Measurements from ENCODE around the gene CDK5RAP3.

CDK5RAP3 gene

DNA sequence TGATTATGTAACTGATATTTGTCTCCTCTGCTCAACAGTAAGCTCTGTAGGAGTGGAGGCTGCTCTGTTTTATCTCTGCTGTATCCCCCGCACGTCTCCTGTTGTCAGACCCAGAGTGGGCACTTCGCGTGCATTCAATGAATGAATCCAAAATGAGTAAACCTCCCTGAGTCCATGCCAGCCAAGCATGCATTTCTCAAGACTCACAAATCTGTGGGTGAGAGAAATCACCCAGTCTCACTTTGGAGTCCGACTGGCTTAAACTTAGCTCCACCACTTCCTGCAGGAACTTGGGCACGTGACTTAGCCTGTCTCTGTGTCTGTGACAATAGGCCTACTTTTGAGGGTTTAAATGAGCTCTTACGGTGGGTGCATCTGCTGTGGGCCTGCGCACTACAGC is 25.8 kb upstream of the CDK5RAP3 start:
- TF ChIP-seq, protein P1, sequence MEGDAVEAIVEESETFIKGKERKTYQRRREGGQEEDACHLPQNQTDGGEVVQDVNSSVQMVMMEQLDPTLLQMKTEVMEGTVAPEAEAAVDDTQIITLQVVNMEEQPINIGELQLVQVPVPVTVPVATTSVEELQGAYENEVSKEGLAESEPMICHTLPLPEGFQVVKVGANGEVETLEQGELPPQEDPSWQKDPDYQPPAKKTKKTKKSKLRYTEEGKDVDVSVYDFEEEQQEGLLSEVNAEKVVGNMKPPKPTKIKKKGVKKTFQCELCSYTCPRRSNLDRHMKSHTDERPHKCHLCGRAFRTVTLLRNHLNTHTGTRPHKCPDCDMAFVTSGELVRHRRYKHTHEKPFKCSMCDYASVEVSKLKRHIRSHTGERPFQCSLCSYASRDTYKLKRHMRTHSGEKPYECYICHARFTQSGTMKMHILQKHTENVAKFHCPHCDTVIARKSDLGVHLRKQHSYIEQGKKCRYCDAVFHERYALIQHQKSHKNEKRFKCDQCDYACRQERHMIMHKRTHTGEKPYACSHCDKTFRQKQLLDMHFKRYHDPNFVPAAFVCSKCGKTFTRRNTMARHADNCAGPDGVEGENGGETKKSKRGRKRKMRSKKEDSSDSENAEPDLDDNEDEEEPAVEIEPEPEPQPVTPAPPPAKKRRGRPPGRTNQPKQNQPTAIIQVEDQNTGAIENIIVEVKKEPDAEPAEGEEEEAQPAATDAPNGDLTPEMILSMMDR (conservative IDR thresholded peaks at IDR 0.05) = no peak
- H3K27ac ChIP-seq = no peak overlapping the region

DNA sequence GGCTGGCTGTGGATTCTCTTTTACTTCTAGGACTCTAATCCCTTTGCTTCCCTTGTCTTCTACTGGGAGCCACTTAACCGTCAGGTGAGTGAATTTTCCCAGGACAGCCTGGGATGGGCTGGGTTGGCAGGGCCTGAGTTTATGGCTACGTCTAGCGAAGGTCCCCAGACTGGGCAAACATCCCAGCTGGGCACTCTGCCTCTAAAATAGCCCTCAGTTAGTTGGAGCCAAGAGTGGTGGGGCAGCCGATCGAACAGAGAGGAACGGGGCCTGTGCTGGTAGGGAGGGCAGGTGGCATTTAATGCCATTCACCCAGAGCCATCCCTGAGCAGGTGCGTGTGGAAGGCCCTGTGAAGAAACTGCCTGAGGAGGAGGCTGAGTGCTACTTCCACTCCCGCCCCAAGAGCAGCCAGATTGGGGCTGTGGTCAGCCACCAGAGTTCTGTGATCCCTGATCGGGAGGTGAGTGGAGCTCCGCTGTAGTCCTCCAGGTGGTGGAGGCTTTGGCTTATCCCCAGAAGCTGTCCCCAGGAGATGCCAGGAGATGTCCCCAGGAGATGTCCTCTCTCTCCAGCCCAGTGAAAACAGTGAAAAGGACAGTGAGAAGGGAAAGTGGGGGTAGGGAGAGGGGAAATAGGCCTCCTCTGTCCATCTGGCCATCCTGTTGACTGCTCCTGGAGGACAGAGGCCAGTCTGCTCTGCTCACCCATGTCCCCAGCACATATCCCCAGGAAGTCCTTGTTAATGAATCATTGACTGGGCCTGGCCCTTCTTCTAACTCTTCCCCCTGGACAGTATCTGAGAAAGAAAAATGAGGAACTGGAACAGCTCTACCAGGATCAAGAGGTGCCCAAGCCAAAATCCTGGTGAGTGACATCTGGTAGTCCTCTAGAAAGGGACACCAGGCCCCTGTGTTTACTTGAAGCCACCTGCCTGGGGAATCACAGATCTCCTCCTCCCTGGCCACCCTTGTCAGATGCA is 25.1 kb upstream of the CDK5RAP3 start:
- peak overlapping the region; percentile 91 for H3K27ac ChIP-seq
- TF ChIP-seq, protein P1 (conservative IDR thresholded peaks at IDR 0.05) = no peak

DNA sequence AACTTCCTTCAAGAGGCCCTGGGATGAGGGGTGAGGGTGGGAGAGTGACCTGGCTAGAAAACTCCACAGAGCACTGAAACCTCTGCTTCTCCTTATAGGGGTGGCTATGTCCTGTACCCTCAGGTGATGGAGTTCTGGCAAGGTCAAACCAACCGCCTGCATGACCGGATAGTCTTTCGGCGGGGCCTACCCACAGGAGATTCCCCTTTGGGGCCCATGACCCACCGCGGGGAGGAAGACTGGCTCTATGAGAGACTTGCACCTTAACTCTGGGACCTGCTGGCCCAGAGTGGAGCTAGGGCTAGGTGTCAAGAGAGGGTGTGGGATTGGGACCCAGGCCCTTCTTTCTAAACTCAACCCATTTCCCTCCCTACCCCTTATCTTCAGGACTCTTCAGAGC is 24.4 kb upstream of the CDK5RAP3 start:
- TF ChIP-seq, protein P1 (conservative IDR thresholded peaks at IDR 0.05) = no peak
- peak overlapping the region; percentile 91 for H3K27ac ChIP-seq

DNA sequence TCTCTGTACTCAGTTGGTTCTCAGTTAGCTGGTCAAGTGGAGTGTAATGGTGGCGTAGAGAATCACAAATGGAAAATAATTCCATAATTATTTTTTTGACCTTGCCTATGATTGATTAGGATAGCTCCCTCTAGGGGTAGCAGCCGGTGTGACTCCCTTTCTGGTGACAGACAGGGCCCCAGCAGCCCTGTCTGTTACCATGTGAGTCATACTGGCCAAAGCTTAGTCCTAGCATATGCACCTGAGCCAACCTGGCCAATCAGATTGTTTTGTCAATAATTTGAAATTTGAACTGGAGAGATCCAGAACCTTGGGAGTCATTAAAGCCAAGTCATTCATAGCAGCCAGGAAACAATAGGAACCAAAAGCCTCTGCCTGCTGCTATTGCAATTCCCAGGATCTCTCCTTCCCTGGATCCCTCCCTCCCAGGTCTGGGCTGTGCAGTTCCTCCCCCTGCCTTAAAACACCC is 23.9 kb upstream of the CDK5RAP3 start:
- TF ChIP-seq, protein P1 (conservative IDR thresholded peaks at IDR 0.05) = peak; percentile 92
- H3K27ac ChIP-seq = peak overlapping the region; percentile 91

DNA sequence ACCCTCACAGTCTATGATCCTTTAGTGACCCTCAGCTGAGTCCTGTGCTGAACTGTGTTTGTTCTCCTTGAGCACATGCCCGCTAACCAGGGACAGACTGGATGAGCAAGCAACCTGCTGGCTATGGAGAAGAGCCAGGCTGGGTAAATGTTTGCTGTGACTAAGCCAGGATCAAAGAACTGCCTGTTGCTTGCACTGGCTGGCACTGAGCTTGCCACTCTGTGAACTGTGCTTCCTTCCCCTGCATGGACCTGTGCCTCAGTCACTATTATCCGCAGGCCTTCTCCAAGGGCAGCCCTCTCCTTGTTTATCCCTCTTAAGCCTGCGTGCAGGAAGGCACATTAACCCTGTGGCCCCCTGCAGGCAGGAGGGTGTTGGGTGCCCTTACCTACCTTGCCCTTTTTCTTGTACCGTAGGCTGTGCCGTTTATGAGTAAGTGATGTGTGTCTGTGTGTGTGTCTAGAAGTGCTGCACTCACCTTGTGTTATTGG is 22.2 kb upstream of the CDK5RAP3 start:
- TF ChIP-seq, protein P1 (conservative IDR thresholded peaks at IDR 0.05) = no peak

DNA sequence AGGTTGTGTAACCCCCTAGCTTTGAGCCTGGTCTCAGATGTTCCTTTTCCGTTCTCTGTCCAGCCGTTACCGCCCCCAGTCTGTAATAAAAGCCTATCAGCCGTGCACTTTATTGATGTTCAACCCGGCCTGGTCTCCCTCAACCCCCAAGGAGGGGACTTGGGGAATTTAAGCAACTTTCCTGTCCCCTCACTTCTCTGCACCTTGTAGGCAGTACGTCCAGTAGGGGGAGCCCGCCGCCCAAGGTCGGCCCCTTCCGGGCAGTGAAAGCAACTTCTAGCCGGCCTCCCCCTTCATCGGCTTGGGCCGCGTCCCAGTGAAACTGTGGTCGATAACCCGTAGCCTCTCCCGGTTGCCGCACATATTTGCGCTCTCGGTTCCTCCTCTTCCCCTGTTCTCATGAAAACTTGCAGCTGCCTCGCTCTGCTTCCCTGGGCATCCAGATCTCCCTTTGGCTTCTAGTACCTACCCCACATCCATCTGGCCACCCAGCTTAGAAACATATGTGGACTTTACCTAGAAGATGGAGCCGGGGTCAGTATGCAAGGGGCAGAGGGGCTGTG is 21.6 kb upstream of the CDK5RAP3 start:
- peak overlapping the region; percentile 91 for H3K27ac ChIP-seq
- TF ChIP-seq, protein P1 (conservative IDR thresholded peaks at IDR 0.05) = peak; percentile 97

More for the DNA sequence above, 22.2 kb upstream of the CDK5RAP3 start:
- H3K27ac ChIP-seq = peak overlapping the region; percentile 91

DNA sequence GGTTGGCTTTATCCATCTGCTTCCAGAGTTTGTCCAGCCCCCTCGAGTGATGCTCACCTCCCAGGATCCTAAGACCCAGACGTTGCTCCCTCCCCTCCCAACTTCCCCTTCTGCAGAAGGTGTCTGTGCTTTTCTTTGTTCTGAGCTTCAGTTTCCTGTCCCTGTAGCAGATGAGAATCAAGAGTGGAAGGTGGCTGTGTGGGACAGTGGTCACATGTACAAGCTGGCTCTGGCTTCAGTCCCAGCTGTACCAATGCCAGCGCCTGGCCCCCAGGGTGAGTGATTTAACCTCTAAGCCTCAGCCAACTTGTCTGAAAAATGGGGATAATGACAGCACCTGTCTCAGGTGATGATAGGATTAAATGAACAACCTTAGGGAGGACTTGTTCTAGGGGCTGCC is 21.0 kb upstream of the CDK5RAP3 start:
- TF ChIP-seq, protein P1 (conservative IDR thresholded peaks at IDR 0.05) = no peak
- H3K27ac ChIP-seq = peak overlapping the region; percentile 91
